ENCODE results near the gene SPATA32.

The SPATA32 gene

GRCh38 chr17:45262516-45263476, 902 bp upstream of the SPATA32 start:
- no peak; the same call in 2 of the 3 replicates for ATAC-seq
- TF ChIP-seq TCF4 (CRISPR knock-in tag; IDR thresholded peaks at IDR 0.05; ENCODE audit: borderline replicate concordance) (no peak), POU6F1 (CRISPR knock-in tag; IDR thresholded peaks at IDR 0.05; ENCODE audit: borderline replicate concordance, low read depth) (no peak), ZNF565 (CRISPR knock-in tag; conservative IDR thresholded peaks at IDR 0.05; ENCODE audit: low read depth) (no peak), CREB5 (CRISPR knock-in tag; IDR thresholded peaks at IDR 0.05; ENCODE audit: low read depth) (no peak), ESRRG (CRISPR knock-in tag; IDR thresholded peaks at IDR 0.05) (no peak), TSHZ2 (CRISPR knock-in tag; IDR thresholded peaks at IDR 0.05) (no peak), GLIS3 (CRISPR knock-in tag; IDR thresholded peaks at IDR 0.05) (no peak), ZC3H10 (CRISPR knock-in tag; IDR thresholded peaks at IDR 0.05) (no peak), ZNF8 (CRISPR knock-in tag; IDR thresholded peaks at IDR 0.05) (no peak), PPARA (CRISPR knock-in tag; IDR thresholded peaks at IDR 0.05; ENCODE audit: borderline replicate concordance) (no peak)

GRCh38 chr17:45260204-45260783, 1.6 kb downstream of the SPATA32 start:
- ATAC-seq, result 0 out of 3 replicates have a peak, but pooled peaks have one; percentile 2
- TF ChIP-seq ZFP3 (CRISPR knock-in tag; IDR thresholded peaks at IDR 0.05) (no peak), PATZ1 (CRISPR knock-in tag; IDR thresholded peaks at IDR 0.05; ENCODE audit: borderline replicate concordance) (no peak)

- ATAC-seq, result no peak
- no peak for TF ChIP-seq PPARA (CRISPR knock-in tag; IDR thresholded peaks at IDR 0.05; ENCODE audit: borderline replicate concordance)
- no peak for TF ChIP-seq POU6F1 (CRISPR knock-in tag; IDR thresholded peaks at IDR 0.05; ENCODE audit: borderline replicate concordance, low read depth)
- no peak for TF ChIP-seq ZFP30 (CRISPR knock-in tag; IDR thresholded peaks at IDR 0.05)
- no peak for TF ChIP-seq ESRRG (CRISPR knock-in tag; IDR thresholded peaks at IDR 0.05)
- TF ChIP-seq ZC3H10 (CRISPR knock-in tag; IDR thresholded peaks at IDR 0.05), result no peak
- TF ChIP-seq CREB5 (CRISPR knock-in tag; IDR thresholded peaks at IDR 0.05; ENCODE audit: low read depth), result no peak
- no peak for TF ChIP-seq ISL1 (CRISPR knock-in tag; IDR thresholded peaks at IDR 0.05)
- no peak for TF ChIP-seq ZNF8 (CRISPR knock-in tag; IDR thresholded peaks at IDR 0.05)
- no peak for TF ChIP-seq ZNF565 (CRISPR knock-in tag; conservative IDR thresholded peaks at IDR 0.05; ENCODE audit: low read depth)
- TF ChIP-seq GLIS3 (CRISPR knock-in tag; IDR thresholded peaks at IDR 0.05), result no peak
Measured at GRCh38 chr17:45258981-45259380, 2.9 kb downstream of the SPATA32 start.

Measured in SK-N-SH treated with all-trans-retinoic acid at 6 μM for 48 hours (cell line).